Keratinocyte (primary cell): ENCODE results near the gene ZNF831. TPM values are rescaled to one million over a fixed set of nuclear protein-coding genes. Genes with fewer than 3 reads are reported as not detected.

Experiments
- DNase-seq: peaks from one replicate; pipeline ENCODE4 v3.0.0-alpha.2; 2011; ENCODE audit warnings: low read depth, missing footprints, low spot score
- FAIRE-seq: peaks from 2 replicates; lab custom pipeline; 2011; peaks lifted over from hg19 to GRCh38; lab: Jason Lieb, UNC
- H2AFZ ChIP-seq: 2 replicates; pipeline ENCODE4 v1.6.0; 2012; ENCODE audit warnings: low read length, control low read depth, inconsistent platforms; ENCODE audit not compliant: control insufficient read depth
- H3K27ac ChIP-seq: 2 replicates; pipeline ENCODE4 v1.5.1; 2011; ENCODE audit warnings: low read length; ENCODE audit not compliant: control insufficient read depth, insufficient read depth
- H3K27me3 ChIP-seq: 3 replicates; pipeline ENCODE4 v1.6.0; 2011; ENCODE audit warnings: low read length; ENCODE audit not compliant: control insufficient read depth, insufficient read depth; ENCODE audit errors: extremely low read depth
- H3K36me3 ChIP-seq, 2 experiments: 2 replicates in 1 of 2; 3 replicates in 1 of 2; pipeline ENCODE4 v1.5.1; 2011; ENCODE audit warnings: low read length in 2 of 2, mild to moderate bottlenecking in 1 of 2; ENCODE audit not compliant: control insufficient read depth in 2 of 2, insufficient read depth in 2 of 2; ENCODE audit errors: extremely low read depth in 1 of 2
- H3K4me1 ChIP-seq: 3 replicates; pipeline ENCODE4 v1.5.1; 2011; ENCODE audit warnings: low read length; ENCODE audit not compliant: control insufficient read depth, insufficient read depth; ENCODE audit errors: extremely low read depth
- H3K4me2 ChIP-seq: 3 replicates; pipeline ENCODE4 v1.6.0; 2011; ENCODE audit warnings: low read depth, low read length; ENCODE audit not compliant: control insufficient read depth, insufficient read depth; ENCODE audit errors: extremely low read depth
- H3K4me3 ChIP-seq, 3 experiments: fragments of 200-600 bp in 1 of 3; sonication (generic) in 1 of 3; 2 replicates in 2 of 3; 3 replicates in 1 of 3; pipeline ENCODE4 v1.5.1; 2011 to 2016; ENCODE audit warnings: low read length in 3 of 3, mild to moderate bottlenecking in 3 of 3, control low read depth in 2 of 3, inconsistent platforms in 1 of 3, low read depth in 1 of 3, mixed read lengths in 1 of 3, mixed run types in 1 of 3, moderate library complexity in 1 of 3; ENCODE audit not compliant: control insufficient read depth in 2 of 3, insufficient read depth in 2 of 3; ENCODE audit errors: extremely low read depth in 1 of 3
- H3K79me2 ChIP-seq: 2 replicates; pipeline ENCODE4 v1.6.0; 2012; ENCODE audit warnings: low read length; ENCODE audit not compliant: control insufficient read depth, insufficient read depth
- H3K9ac ChIP-seq: 3 replicates; pipeline ENCODE4 v1.6.0; 2011; ENCODE audit warnings: low read length; ENCODE audit not compliant: control insufficient read depth, insufficient read depth; ENCODE audit errors: extremely low read depth
- H3K9me1 ChIP-seq: 3 replicates; pipeline ENCODE4 v1.6.0; 2011; ENCODE audit warnings: low read length; ENCODE audit not compliant: control insufficient read depth, insufficient read depth; ENCODE audit errors: extremely low read depth
- H3K9me3 ChIP-seq: 2 replicates; pipeline ENCODE4 v1.5.1; 2012; ENCODE audit warnings: low read depth, low read length; ENCODE audit not compliant: control insufficient read depth
- H4K20me1 ChIP-seq: 3 replicates; pipeline ENCODE4 v1.6.0; 2011; ENCODE audit warnings: low read length; ENCODE audit not compliant: control insufficient read depth, insufficient read depth; ENCODE audit errors: extremely low read depth
- EZH2 ChIP-seq: IDR thresholded peaks from one replicate; pipeline ENCODE4 v1.6.1; 2012; ENCODE audit warnings: inconsistent platforms, mild to moderate bottlenecking, low read length, moderate library complexity
- dilution Hi-C: fragments of 300-500 bp; cut with MboI; formaldehyde crosslinking; loops from one replicate; pipeline ENCODE4 v1.7.0; 2020; ENCODE audit warnings: low sequenced_read_pairs; ENCODE audit not compliant: extremely low pct_ligation_motif_present
- polyA plus RNA-seq, 5 experiments: library from polyadenylated mRNA; depleted of rRNA in 3 of 5; stranded (reverse) in 3 of 5; stranded (forward) in 1 of 5; unstranded in 1 of 5; fragments of >200 nt; gene quantifications; 1 replicate in 1 of 5; 2 replicates in 3 of 5; 3 replicates in 1 of 5; pipeline versions ENCODE4 v1.2.1 to v1.2.3, GENCODE V29; 2011 to 2012; ENCODE audit warnings: missing spikeins in 2 of 5, low read depth in 1 of 5, low replicate concordance in 1 of 5
- TF ChIP-seq, protein P1 (sequence below), 3 experiments: IDR thresholded peaks in 1 of 3; conservative IDR thresholded peaks in 1 of 3; optimal IDR thresholded peaks in 1 of 3; 2 replicates in 2 of 3; 3 replicates in 1 of 3; pipeline versions ENCODE3 to v1.5.1; 2011; ENCODE audit warnings: low read length in 3 of 3, mild to moderate bottlenecking in 3 of 3, moderate library complexity in 2 of 3, control low read depth in 1 of 3, inconsistent platforms in 1 of 3; ENCODE audit not compliant: insufficient read depth in 2 of 3; ENCODE audit errors: extremely low read depth in 1 of 3

The ZNF831 gene
- polyA plus RNA-seq, 1 donor (not counting 4 experiments of a cell fraction or from before 2014, with no cell fraction given): not detected

GRCh38 chr20:59184880-59185447, 21.3 kb downstream of the ZNF831 start:
- H3K9me1 ChIP-seq: no peaks in the 10 kb centered on the region
- DNase-seq: no peak
- dilution Hi-C loops: no loop called here

GRCh38 chr20:59185809-59186208, 22.2 kb downstream of the ZNF831 start:
- dilution Hi-C loops: no loop called here

More at GRCh38 chr20:59184880-59185447, 21.3 kb downstream of the ZNF831 start:
- H3K4me2 ChIP-seq: no peak overlapping the region
- no peaks in the 10 kb centered on the region for H3K4me1 ChIP-seq
- H3K79me2 ChIP-seq: no peaks in the 10 kb centered on the region
- H3K27ac ChIP-seq: no peak overlapping the region
- no peak overlapping the region for H3K9ac ChIP-seq
- H3K9me3 ChIP-seq: no peaks in the 10 kb centered on the region
- no peaks in the 10 kb centered on the region for H4K20me1 ChIP-seq
- H3K27me3 ChIP-seq: no peaks in the 10 kb centered on the region
- no peaks in the 10 kb centered on the region for H3K36me3 ChIP-seq
- FAIRE-seq: no peak
- H2AFZ ChIP-seq: no peak overlapping the region
- H3K4me3 ChIP-seq: no peak overlapping the region
- no peak for TF ChIP-seq EZH2
- TF ChIP-seq, protein P1, sequence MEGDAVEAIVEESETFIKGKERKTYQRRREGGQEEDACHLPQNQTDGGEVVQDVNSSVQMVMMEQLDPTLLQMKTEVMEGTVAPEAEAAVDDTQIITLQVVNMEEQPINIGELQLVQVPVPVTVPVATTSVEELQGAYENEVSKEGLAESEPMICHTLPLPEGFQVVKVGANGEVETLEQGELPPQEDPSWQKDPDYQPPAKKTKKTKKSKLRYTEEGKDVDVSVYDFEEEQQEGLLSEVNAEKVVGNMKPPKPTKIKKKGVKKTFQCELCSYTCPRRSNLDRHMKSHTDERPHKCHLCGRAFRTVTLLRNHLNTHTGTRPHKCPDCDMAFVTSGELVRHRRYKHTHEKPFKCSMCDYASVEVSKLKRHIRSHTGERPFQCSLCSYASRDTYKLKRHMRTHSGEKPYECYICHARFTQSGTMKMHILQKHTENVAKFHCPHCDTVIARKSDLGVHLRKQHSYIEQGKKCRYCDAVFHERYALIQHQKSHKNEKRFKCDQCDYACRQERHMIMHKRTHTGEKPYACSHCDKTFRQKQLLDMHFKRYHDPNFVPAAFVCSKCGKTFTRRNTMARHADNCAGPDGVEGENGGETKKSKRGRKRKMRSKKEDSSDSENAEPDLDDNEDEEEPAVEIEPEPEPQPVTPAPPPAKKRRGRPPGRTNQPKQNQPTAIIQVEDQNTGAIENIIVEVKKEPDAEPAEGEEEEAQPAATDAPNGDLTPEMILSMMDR (optimal IDR thresholded peaks at IDR 0.05 in 1 of 3, IDR thresholded peaks at IDR 0.05 in 1 of 3, conservative IDR thresholded peaks at IDR 0.05 in 1 of 3; ENCODE audit: extremely low read depth in 1 of 3, insufficient read depth in 2 of 3, low read length in 3 of 3): no peak

More at GRCh38 chr20:59185809-59186208, 22.2 kb downstream of the ZNF831 start:
- no peaks in the 10 kb centered on the region for H3K9me3 ChIP-seq
- FAIRE-seq (no peak), DNase-seq (no peak)
- H4K20me1 ChIP-seq: no peaks in the 10 kb centered on the region
- no peak overlapping the region for H3K4me3 ChIP-seq
- no peak overlapping the region for H3K9ac ChIP-seq
- no peaks in the 10 kb centered on the region for H3K4me1 ChIP-seq
- no peaks in the 10 kb centered on the region for H3K36me3 ChIP-seq
- TF ChIP-seq, protein P1 (optimal IDR thresholded peaks at IDR 0.05 in 1 of 3, IDR thresholded peaks at IDR 0.05 in 1 of 3, conservative IDR thresholded peaks at IDR 0.05 in 1 of 3; ENCODE audit: extremely low read depth in 1 of 3, insufficient read depth in 2 of 3, low read length in 3 of 3): no peak
- TF ChIP-seq EZH2: no peak
- no peaks in the 10 kb centered on the region for H3K9me1 ChIP-seq
- no peak overlapping the region for H2AFZ ChIP-seq
- no peak overlapping the region for H3K27ac ChIP-seq
- H3K4me2 ChIP-seq: no peak overlapping the region
- H3K79me2 ChIP-seq: no peaks in the 10 kb centered on the region
- no peaks in the 10 kb centered on the region for H3K27me3 ChIP-seq
